SK-N-SH (cell line): Measurements from ENCODE around the gene LRMDA. TPM values are rescaled to one million over a fixed set of nuclear protein-coding genes. Genes with fewer than 3 reads are reported as not detected.

Source experiments
- CTCF ChIA-PET: fragments of 300-600, 350-600 bp; formaldehyde crosslinking; extraction: SDS; loops from one replicate; lab custom pipeline; 2021; lab: Yijun Ruan, JAX
- POLR2A ChIA-PET: fragments of 350-600 bp; sonication (Branson Sonifier 250); formaldehyde crosslinking; extraction: SDS; loops from one replicate; lab custom pipeline; 2020; ENCODE audit warnings: antibody characterized with exemption, inconsistent platforms; lab: Yijun Ruan, JAX
- DNase-seq: peaks from one replicate; pipeline ENCODE4 v3.0.0; 2012
- H2AFZ ChIP-seq: fragments of 200-600 bp; sonication (generic); 2 replicates; pipeline ENCODE4 v1.8.1; 2016; ENCODE audit warnings: antibody characterized with exemption, mild to moderate bottlenecking, low read depth
- H3F3A ChIP-seq: fragments of 200-600 bp; sonication (generic); replicated peaks from 2 replicates; pipeline ENCODE3; 2016; ENCODE audit warnings: antibody characterized with exemption, mild to moderate bottlenecking; ENCODE audit not compliant: insufficient read depth
- H3K27ac ChIP-seq, 2 experiments: fragments of 200-500 bp in 1 of 2; fragments of 200-600 bp in 1 of 2; sonication (Bioruptor generic) in 1 of 2; sonication (generic), shearing (Covaris generic) in 1 of 2; 2 replicates each; pipeline versions ENCODE4 v1.5.1 to v1.6.1; 2014 to 2016; ENCODE audit warnings: low read depth in 2 of 2, inconsistent platforms in 1 of 2, low read length in 1 of 2, mild to moderate bottlenecking in 1 of 2, mixed read lengths in 1 of 2
- H3K27me3 ChIP-seq: fragments of 200-600 bp; sonication (generic), shearing (Covaris generic); 2 replicates; pipeline ENCODE4 v1.6.1; 2016; ENCODE audit warnings: mixed run types; ENCODE audit not compliant: insufficient read depth
- H3K36me3 ChIP-seq, 2 experiments: fragments of 200-500 bp in 1 of 2; fragments of 200-600 bp in 1 of 2; sonication (Bioruptor generic) in 1 of 2; sonication (generic) in 1 of 2; replicated peaks in 1 of 2; 2 replicates each; pipeline versions ENCODE3 to v1.5.1; 2014 to 2016; ENCODE audit warnings: low read length in 1 of 2, mild to moderate bottlenecking in 1 of 2; ENCODE audit not compliant: insufficient read depth in 2 of 2, control insufficient read depth in 1 of 2
- H3K4me1 ChIP-seq, 2 experiments: fragments of 200-500 bp in 1 of 2; fragments of 200-600 bp in 1 of 2; sonication (Bioruptor generic) in 1 of 2; sonication (generic), shearing (Covaris generic) in 1 of 2; 2 replicates each; pipeline versions ENCODE4 v1.5.1 to v1.6.1; 2014 to 2016; ENCODE audit warnings: low read depth in 1 of 2, low read length in 1 of 2, mixed run types in 1 of 2; ENCODE audit not compliant: insufficient read depth in 2 of 2, control insufficient read depth in 1 of 2
- H3K4me2 ChIP-seq: fragments of 200-600 bp; sonication (generic), shearing (Covaris generic); 2 replicates; pipeline ENCODE4 v1.6.1; 2017; ENCODE audit warnings: mixed run types
- H3K4me3 ChIP-seq, 2 experiments: fragments of 200-500 bp in 1 of 2; fragments of 200-600 bp in 1 of 2; sonication (Bioruptor generic) in 1 of 2; sonication (generic), shearing (Covaris generic) in 1 of 2; 2 replicates each; pipeline versions ENCODE4 v1.5.1 to v1.8.1; 2014 to 2016; ENCODE audit warnings: low read depth in 2 of 2, inconsistent platforms in 1 of 2, low read length in 1 of 2, mild to moderate bottlenecking in 1 of 2, mixed read lengths in 1 of 2, moderate library complexity in 1 of 2
- H3K79me2 ChIP-seq: fragments of 200-600 bp; sonication (generic); 2 replicates; pipeline ENCODE4 v1.8.1; 2017; ENCODE audit warnings: mild to moderate bottlenecking; ENCODE audit not compliant: insufficient read depth
- H3K9ac ChIP-seq: fragments of 200-600 bp; sonication (generic); 2 replicates; pipeline ENCODE4 v1.6.1; 2017; ENCODE audit warnings: mixed run types
- H3K9me2 ChIP-seq: fragments of 200-600 bp; sonication (generic); 2 replicates; pipeline ENCODE4 v1.6.1; 2017; ENCODE audit warnings: mixed run types
- H3K9me3 ChIP-seq: fragments of 200-600 bp; sonication (generic); 2 replicates; pipeline ENCODE4 v1.6.1; 2017; ENCODE audit warnings: mixed run types, mild to moderate bottlenecking, moderate library complexity
- H4K20me1 ChIP-seq: fragments of 200-600 bp; sonication (generic); 2 replicates; pipeline ENCODE4 v1.6.1; 2017; ENCODE audit warnings: mild to moderate bottlenecking, mixed run types; ENCODE audit not compliant: insufficient read depth
- CHD2 ChIP-seq: fragments of 150-350 bp; IDR thresholded peaks from 2 replicates; pipeline ENCODE4 v1.6.1; 2018; ENCODE audit warnings: low read length; ENCODE audit not compliant: partially characterized antibody
- JUND ChIP-seq: IDR thresholded peaks from 2 replicates; pipeline ENCODE4 v1.4.0; 2012
- NFIC ChIP-seq: IDR thresholded peaks from 2 replicates; pipeline ENCODE4 v1.4.0; 2012; ENCODE audit warnings: borderline replicate concordance
- NRF1 ChIP-seq: IDR thresholded peaks from 2 replicates; pipeline ENCODE4 v1.6.1; 2012; ENCODE audit warnings: low read depth, mild to moderate bottlenecking, low read length
- RAD21 ChIP-seq: IDR thresholded peaks from 2 replicates; pipeline ENCODE4 v1.6.1; 2012; ENCODE audit warnings: mild to moderate bottlenecking, low read length
- REST ChIP-seq: IDR thresholded peaks from 2 replicates; pipeline ENCODE4 v1.6.1; 2012; ENCODE audit warnings: mild to moderate bottlenecking, low read depth, low read length, moderate library complexity
- TAF1 ChIP-seq: IDR thresholded peaks from 2 replicates; pipeline ENCODE4 v1.6.1; 2012; ENCODE audit warnings: low read depth, mild to moderate bottlenecking, low read length, moderate library complexity, borderline replicate concordance
- TCF12 ChIP-seq: IDR thresholded peaks from 2 replicates; pipeline ENCODE4 v1.4.0; 2012
- WGBS: methylation state at CpG from one replicate; pipeline ENCODE4 v1.1.6; 2017; ENCODE audit warnings: low lambda C conversion rate; 5-methylcytosine and 5-hydroxymethylcytosine counted together
- polyA plus RNA-seq, 3 experiments: library from polyadenylated mRNA; depleted of rRNA; stranded (reverse); fragments of >200 nt; gene quantifications; 2 replicates each; pipeline ENCODE4 v1.2.3, GENCODE V29; 2012
- TF ChIP-seq, protein P1 (sequence below): IDR thresholded peaks from 2 replicates; pipeline ENCODE4 v1.4.0; 2012; ENCODE audit warnings: low read depth, borderline replicate concordance

Gene LRMDA
- polyA plus RNA-seq, 1 of the 3 experiments (the other 2 are of a cell fraction) = 0.95 TPM

DNA sequence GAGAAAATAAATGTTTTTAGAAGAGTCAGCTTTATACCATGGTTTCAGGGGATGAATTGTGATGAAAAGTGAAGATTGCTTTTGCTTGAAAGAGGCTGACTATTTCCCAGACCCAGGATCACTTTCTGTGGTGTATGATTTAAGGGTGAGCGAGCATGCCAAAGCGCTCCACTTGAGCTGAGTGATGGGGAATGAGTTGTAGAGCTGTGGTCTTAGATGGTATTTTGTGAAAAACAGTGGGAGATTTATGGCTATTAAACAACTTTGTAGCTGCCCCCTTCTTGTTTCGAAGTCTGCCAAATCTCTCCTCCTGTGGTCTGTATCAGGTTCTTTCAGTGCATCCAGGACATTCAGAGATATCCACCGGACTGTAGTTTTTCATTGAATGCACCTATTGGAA is 888.2 kb downstream of the LRMDA start:
- no peak overlapping the region for H3K4me3 ChIP-seq
- peaks cover 7% of the 10 kb centered on the region for H3K9me3 ChIP-seq
- H2AFZ ChIP-seq = no peak overlapping the region
- no peaks in the 10 kb centered on the region for H3K27me3 ChIP-seq
- TF ChIP-seq CHD2 (no peak), TCF12 (no peak), RAD21 (no peak), JUND (no peak), NRF1 (no peak), TAF1 (no peak)
- TF ChIP-seq, protein P1, sequence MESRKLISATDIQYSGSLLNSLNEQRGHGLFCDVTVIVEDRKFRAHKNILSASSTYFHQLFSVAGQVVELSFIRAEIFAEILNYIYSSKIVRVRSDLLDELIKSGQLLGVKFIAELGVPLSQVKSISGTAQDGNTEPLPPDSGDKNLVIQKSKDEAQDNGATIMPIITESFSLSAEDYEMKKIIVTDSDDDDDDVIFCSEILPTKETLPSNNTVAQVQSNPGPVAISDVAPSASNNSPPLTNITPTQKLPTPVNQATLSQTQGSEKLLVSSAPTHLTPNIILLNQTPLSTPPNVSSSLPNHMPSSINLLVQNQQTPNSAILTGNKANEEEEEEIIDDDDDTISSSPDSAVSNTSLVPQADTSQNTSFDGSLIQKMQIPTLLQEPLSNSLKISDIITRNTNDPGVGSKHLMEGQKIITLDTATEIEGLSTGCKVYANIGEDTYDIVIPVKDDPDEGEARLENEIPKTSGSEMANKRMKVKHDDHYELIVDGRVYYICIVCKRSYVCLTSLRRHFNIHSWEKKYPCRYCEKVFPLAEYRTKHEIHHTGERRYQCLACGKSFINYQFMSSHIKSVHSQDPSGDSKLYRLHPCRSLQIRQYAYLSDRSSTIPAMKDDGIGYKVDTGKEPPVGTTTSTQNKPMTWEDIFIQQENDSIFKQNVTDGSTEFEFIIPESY = no peak
- H4K20me1 ChIP-seq = no peaks in the 10 kb centered on the region
- no peaks in the 10 kb centered on the region; the same call in 1 of the 2 replicates for H3K9me2 ChIP-seq
- whole genome bisulfite sequencing = 97% methylated on average over 4 of the region's 4 CpGs
- CTCF ChIA-PET = no interaction called here
- no peak overlapping the region for H3K9ac ChIP-seq
- no peaks in the 10 kb centered on the region for H3K36me3 ChIP-seq
- POLR2A ChIA-PET = no interaction called here
- H3K4me1 ChIP-seq = no peaks in the 10 kb centered on the region
- no peaks in the 10 kb centered on the region for H3F3A ChIP-seq
- no peaks in the 10 kb centered on the region for H3K79me2 ChIP-seq
- no peak for DNase-seq
- H3K27ac ChIP-seq = no peak overlapping the region
- H3K4me2 ChIP-seq = no peak overlapping the region

DNA sequence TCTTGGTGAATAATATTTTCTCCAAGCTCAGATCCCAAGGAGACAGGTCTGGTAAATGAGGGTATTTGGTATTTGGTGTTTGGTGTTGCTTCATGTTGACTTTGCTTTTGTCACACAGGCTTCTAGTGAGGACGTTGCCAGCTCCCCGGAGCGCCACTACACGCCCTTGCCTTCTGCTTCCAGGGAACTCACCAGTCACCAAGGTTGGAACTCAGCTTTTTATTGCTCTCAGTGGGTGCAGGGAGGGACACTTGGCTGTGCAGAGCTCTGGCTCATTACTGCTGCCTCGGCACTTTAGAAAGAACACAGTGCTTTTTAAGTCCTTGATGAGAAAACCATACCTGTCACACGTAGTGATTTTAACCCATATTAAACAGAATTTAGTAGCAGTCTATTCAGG is 892.9 kb downstream of the LRMDA start:
- DNase-seq = no peak
- TF ChIP-seq NFIC (no peak), REST (no peak), TAF1 (no peak), JUND (no peak)
- Histone ChIP-seq H3K36me3 (no peaks in the 10 kb centered on the region), H3K4me2 (no peak overlapping the region), H3K9ac (no peak overlapping the region), H3K27me3 (no peaks in the 10 kb centered on the region), H3K79me2 (no peaks in the 10 kb centered on the region), H3F3A (peaks cover 3% of the 10 kb centered on the region), H4K20me1 (no peaks in the 10 kb centered on the region), H3K27ac (no peak overlapping the region), H3K4me1 (peaks cover 0 to 4% of the 10 kb centered on the region in 2 experiments; a peak in 1 of 4 replicates), H3K4me3 (no peak overlapping the region), H2AFZ (no peak overlapping the region), H3K9me2 (no peaks in the 10 kb centered on the region; the same call in 1 of the 2 replicates), H3K9me3 (no peaks in the 10 kb centered on the region)
- ChIA-PET CTCF (interaction anchor here (0.9 to 1.5 kb wide), 5 partner anchors 11 to 222 kb away, joined by 3 to 7 read pairs (median 4); no protein-coding TSS in a partner anchor), POLR2A (no interaction called here)
- WGBS = 74% methylated on average over 6 of the region's 6 CpGs
